Sigmoid colon (tissue), 4 donors: ENCODE measurements around the gene ELAVL2.

Experiments used
- CTCF ChIP-seq, 4 experiments: fragments of 450-650 bp in 3 of 4; fragments of 200-600 bp in 1 of 4; IDR thresholded peaks; one replicate each; pipeline ENCODE4 v1.5.1; 2016 to 2019; ENCODE audit warnings: antibody characterized with exemption in 4 of 4, mild to moderate bottlenecking in 3 of 4, moderate library complexity in 2 of 4
- POLR2A ChIP-seq, 2 donors: fragments of 450-650 bp; IDR thresholded peaks; one replicate each; pipeline ENCODE4 v1.6.1; 2016; ENCODE audit warnings: antibody characterized with exemption in 2 of 2, mild to moderate bottlenecking in 2 of 2, moderate library complexity in 2 of 2
- POLR2AphosphoS5 ChIP-seq, 4 donors: sonication (generic); formaldehyde crosslinking; IDR thresholded peaks; one replicate each; pipeline ENCODE4 v1.6.1; 2017; ENCODE audit warnings: antibody characterized with exemption in 4 of 4

- TF ChIP-seq CTCF (IDR thresholded peaks at IDR 0.05) (no peak), POLR2AphosphoS5 (IDR thresholded peaks at IDR 0.05) (no peak), POLR2A (IDR thresholded peaks at IDR 0.05) (no peak)
Observed at GRCh38 chr9:23783509-23783908, 42.5 kb downstream of the ELAVL2 start.
